ENCODE data around the gene ORC2. TPM values are rescaled to one million over a fixed set of nuclear protein-coding genes. Genes with fewer than 3 reads are reported as not detected.

ORC2 gene
- total RNA-seq, 1 donor from 2014 or later = 28.2 TPM

DNA sequence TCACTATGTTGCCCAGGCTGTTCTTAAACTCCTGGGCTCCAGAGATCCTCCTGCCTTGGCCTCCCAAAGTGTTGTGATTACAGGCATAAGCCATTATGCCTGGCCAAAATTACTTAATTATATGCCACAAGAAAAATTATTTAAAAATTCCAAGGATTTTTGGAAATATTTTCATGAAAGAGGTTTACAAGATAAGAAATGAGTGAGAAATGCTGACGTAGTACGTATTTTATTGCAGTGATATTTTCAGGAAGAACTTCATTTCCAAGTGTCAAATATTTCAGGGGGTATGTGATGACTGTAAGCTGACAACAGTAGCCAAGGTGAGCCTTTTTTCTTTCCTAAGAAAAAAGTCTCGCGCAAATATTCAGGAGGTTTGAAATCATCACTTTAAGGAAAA is 53.5 kb downstream of the ORC2 start:
- H3K9me3 Mint-ChIP-seq (ENCODE audit: unreplicated experiment) = no peaks in the 10 kb centered on the region
- no peaks in the 10 kb centered on the region for H3K27me3 Mint-ChIP-seq (ENCODE audit: unreplicated experiment)
- TF ChIP-seq, protein P1, sequence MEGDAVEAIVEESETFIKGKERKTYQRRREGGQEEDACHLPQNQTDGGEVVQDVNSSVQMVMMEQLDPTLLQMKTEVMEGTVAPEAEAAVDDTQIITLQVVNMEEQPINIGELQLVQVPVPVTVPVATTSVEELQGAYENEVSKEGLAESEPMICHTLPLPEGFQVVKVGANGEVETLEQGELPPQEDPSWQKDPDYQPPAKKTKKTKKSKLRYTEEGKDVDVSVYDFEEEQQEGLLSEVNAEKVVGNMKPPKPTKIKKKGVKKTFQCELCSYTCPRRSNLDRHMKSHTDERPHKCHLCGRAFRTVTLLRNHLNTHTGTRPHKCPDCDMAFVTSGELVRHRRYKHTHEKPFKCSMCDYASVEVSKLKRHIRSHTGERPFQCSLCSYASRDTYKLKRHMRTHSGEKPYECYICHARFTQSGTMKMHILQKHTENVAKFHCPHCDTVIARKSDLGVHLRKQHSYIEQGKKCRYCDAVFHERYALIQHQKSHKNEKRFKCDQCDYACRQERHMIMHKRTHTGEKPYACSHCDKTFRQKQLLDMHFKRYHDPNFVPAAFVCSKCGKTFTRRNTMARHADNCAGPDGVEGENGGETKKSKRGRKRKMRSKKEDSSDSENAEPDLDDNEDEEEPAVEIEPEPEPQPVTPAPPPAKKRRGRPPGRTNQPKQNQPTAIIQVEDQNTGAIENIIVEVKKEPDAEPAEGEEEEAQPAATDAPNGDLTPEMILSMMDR (IDR thresholded peaks at IDR 0.05; ENCODE audit: partially characterized antibody, unreplicated experiment) = no peak
- no peaks in the 10 kb centered on the region for H3K36me3 Mint-ChIP-seq (ENCODE audit: unreplicated experiment)
- DNase-seq = no peak
- H3K4me1 Mint-ChIP-seq (ENCODE audit: low read depth, unreplicated experiment) = no peaks in the 10 kb centered on the region
- H3K4me3 Mint-ChIP-seq (ENCODE audit: unreplicated experiment) = no peak overlapping the region
- H3K27ac Mint-ChIP-seq (ENCODE audit: unreplicated experiment) = no peak overlapping the region

DNA sequence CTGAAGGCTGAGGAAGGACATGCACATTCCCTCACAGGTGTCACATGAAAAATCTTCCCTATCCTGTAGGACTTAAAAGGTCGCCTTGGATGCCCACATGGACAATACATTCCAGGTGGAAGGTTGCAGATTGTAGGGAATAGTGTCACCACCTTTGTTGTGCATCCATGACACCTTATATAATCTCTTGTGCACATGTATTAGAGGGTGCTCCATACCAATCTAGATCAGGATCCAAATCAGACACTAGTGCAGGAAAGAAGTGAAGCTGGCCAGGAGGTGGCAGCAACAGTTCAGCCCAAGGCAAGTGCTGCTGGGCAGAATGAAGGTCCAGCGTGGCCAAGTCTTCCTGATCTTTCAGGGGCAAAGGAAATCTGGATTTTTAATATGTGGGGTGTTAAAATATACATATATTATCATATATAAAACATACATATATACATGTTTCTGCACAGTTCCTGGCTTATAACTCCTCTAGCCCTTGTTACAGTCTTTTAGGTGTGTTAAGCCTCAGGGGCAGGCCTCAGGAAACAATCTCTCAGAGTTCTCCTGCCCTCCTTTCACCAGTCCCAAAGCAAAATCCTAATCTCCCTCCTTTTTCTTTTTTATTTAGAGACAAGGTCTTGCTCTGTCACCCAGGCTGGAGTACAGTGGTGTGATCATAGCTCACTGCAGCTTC is 57.7 kb downstream of the ORC2 start:
- TF ChIP-seq, protein P1 (IDR thresholded peaks at IDR 0.05; ENCODE audit: partially characterized antibody, unreplicated experiment) = peak; percentile 41
- no peaks in the 10 kb centered on the region for H3K36me3 Mint-ChIP-seq (ENCODE audit: unreplicated experiment)

DNA sequence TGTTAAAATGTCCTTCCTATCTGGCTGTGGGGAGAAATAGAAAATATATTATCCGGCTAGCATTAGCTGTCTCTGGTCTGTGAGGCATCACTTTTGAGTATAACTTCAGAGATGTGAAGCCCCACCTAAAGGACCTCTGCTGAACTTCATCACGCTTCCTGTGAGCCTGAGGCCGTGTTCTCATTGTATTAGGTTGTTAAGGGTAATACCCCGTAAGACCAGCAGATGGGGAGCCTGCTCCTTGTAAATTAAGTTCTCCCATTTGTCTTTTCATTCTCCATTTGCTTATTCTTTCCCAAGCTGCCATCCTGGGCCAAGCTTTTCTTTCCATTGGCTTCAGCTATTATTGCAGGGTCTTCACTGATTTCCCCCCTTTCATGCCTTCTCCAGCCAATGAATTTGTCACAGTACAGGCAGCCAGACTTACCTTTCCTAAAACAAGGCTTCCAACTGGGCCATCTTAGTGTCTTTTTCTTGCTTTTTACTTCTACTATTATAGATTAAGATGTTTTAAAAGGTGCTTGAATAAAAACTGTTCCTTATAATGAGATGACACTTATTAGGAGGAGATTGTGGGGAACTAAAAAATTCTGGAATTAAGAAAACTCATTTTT is 61.9 kb downstream of the ORC2 start:
- peak; percentile 56 for DNase-seq
- Mint-ChIP-seq H3K36me3 (ENCODE audit: unreplicated experiment) (no peaks in the 10 kb centered on the region), H3K9me3 (ENCODE audit: unreplicated experiment) (no peaks in the 10 kb centered on the region), H3K4me1 (ENCODE audit: low read depth, unreplicated experiment) (no peaks in the 10 kb centered on the region), H3K4me3 (ENCODE audit: unreplicated experiment) (no peak overlapping the region), H3K27ac (ENCODE audit: unreplicated experiment) (no peak overlapping the region), H3K27me3 (ENCODE audit: unreplicated experiment) (no peaks in the 10 kb centered on the region)
- TF ChIP-seq, protein P1 (IDR thresholded peaks at IDR 0.05; ENCODE audit: partially characterized antibody, unreplicated experiment) = peak; percentile 85

More for the DNA sequence above, 57.7 kb downstream of the ORC2 start:
- no peak overlapping the region for H3K4me3 Mint-ChIP-seq (ENCODE audit: unreplicated experiment)
- H3K4me1 Mint-ChIP-seq (ENCODE audit: low read depth, unreplicated experiment) = no peaks in the 10 kb centered on the region
- no peaks in the 10 kb centered on the region for H3K27me3 Mint-ChIP-seq (ENCODE audit: unreplicated experiment)
- DNase-seq = peak; percentile 78
- no peaks in the 10 kb centered on the region for H3K9me3 Mint-ChIP-seq (ENCODE audit: unreplicated experiment)
- H3K27ac Mint-ChIP-seq (ENCODE audit: unreplicated experiment) = no peak overlapping the region

DNA sequence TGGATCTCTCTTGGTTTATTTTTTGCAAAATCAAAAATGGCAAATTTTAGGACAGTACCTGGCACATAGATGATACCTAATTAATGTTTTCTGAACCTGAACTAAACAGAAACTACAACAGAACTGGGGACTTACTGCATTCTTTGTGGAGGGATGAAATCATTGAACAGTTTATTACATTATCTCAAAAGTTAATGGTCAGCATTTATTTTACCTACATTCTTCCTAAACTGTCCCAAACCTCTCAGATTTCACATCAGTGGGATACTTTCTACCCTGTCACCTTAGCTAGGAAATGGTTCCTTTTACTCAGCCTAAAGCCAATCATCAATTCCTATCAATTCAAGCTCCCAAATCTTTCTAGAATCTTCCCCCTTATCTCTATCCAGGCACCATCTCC is 64.0 kb downstream of the ORC2 start:
- H3K4me1 Mint-ChIP-seq (ENCODE audit: low read depth, unreplicated experiment) = no peaks in the 10 kb centered on the region
- H3K27me3 Mint-ChIP-seq (ENCODE audit: unreplicated experiment) = no peaks in the 10 kb centered on the region
- TF ChIP-seq, protein P1 (IDR thresholded peaks at IDR 0.05; ENCODE audit: partially characterized antibody, unreplicated experiment) = no peak
- no peak for DNase-seq
- no peak overlapping the region for H3K27ac Mint-ChIP-seq (ENCODE audit: unreplicated experiment)
- H3K36me3 Mint-ChIP-seq (ENCODE audit: unreplicated experiment) = no peaks in the 10 kb centered on the region
- H3K9me3 Mint-ChIP-seq (ENCODE audit: unreplicated experiment) = no peaks in the 10 kb centered on the region
- H3K4me3 Mint-ChIP-seq (ENCODE audit: unreplicated experiment) = no peak overlapping the region

Data from glutamatergic neuron (in vitro differentiated cells).